ENCODE measurements around the gene SASH3. TPM values are rescaled to one million over a fixed set of nuclear protein-coding genes. Genes with fewer than 3 reads are reported as not detected.
"Not testable (repeated sequence)": the region's sequence is repeated elsewhere in the genome, so short reads cannot be mapped to it uniquely, and the experiment has no call there.

SASH3 gene
- total RNA-seq: not detected in 2 replicates

- DNase-seq (ENCODE audit: low read depth): no peak
Measured at GRCh38 chrX:129779747-129780146, at the start of gene SASH3. TSS of gene SASH3 (plus strand) at chrX:129779949. CDS start at chrX:129780098, 149 bp downstream.

GRCh38 chrX:129731228-129731627 is 48.5 kb upstream of the SASH3 start:
- no peak for DNase-seq (ENCODE audit: low read depth)

DNA sequence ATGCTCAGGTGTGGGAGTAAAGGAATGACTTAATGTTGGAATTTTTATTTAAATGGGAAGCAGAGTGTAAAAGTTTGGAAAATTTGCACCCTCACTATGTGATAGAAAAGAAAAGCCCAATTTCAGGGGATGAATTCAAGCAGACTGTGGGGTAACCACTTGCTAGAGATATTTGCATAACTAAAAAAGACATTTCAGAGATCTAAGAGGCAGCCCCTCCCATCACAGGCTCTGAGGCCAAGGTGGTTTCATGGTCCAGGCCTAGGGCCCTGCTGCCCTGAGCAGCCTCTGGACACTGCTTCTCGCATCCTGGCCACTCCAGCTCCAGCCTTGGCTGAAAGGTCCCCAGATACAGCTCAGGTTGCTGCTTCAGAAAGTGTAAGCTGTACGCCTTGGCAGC is 46.9 kb upstream of the SASH3 start:
- DNase-seq (ENCODE audit: low read depth): no peak

DNA sequence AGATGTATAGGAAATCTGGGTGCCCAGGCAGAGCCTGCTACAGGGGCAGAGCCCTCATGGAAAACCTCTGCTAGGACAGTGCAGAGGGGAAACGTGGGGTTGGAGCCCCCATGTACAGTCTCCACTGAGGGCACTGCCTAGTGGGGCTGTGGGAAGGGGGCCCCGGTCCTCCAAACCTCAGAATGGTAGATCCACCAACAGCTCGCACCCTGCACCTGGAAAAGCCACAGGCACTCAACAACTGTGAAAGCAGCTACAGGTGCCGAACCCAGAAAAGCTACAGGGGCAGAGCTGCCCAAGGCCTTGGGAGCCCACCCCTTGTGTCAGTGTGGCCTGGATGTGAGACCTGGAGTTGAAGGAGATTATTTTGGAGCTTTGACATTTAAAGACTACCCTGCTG is 46.4 kb upstream of the SASH3 start:
- DNase-seq (ENCODE audit: low read depth): no peak

- no peak for DNase-seq (ENCODE audit: low read depth)
Measured at GRCh38 chrX:129736491-129736890, 43.3 kb upstream of the SASH3 start.

- DNase-seq (ENCODE audit: low read depth): peak; percentile 81
Measured at GRCh38 chrX:129737916-129738315, 41.8 kb upstream of the SASH3 start.

GRCh38 chrX:129738466-129739308 is 41.1 kb upstream of the SASH3 start, which contains the start of gene XPNPEP2:
TSS of gene XPNPEP2 (plus strand) at chrX:129738979. CDS start at chrX:129739214, 235 bp downstream.
- DNase-seq (ENCODE audit: low read depth): no peak

- no peak for DNase-seq (ENCODE audit: low read depth)
Measured at GRCh38 chrX:129739578-129739977, 40.2 kb upstream of the SASH3 start.

DNA sequence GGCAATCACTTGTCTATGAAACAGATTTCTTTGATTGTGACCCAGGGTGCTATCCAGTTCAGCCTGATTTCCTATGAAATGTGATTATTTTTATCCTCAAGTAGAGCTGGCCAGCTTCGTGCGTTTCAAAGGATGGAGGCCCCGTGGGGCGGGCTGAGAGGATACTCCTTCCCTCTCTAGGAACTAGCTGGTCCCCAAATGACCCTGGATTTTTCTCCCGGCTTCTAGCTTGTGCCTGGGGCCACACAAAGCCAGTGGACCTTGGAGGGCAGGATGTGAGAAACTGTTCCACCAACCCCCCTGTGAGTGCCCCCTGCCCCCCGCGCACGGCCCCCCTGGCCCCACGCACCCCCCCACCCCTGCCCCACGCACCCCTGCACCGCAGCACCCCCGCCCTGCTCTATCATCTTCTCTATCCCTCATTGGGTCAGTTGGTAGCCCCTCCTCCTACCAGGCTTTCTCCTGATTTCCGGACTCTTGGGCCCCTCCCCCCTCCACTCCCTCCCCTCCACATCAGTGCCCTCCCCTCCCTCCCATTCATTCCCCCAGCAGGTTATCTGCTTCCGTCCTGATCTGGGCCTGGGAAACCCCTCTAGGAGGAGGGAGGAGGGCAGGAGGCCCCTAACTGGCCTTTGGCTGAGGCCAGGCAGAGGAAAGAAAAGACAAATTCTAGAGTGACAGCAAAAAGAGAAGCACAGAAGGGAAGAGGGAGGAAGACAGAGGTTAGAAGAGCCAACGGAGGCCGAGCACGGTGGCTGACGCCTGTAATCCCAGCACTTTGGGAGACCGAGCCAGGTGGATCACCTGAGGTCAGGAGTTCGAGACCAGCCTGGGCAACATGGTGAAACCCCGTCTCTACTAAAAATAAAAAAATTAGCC is 37.6 kb upstream of the SASH3 start:
- DNase-seq (ENCODE audit: low read depth): no peak

- not testable (repeated sequence) for DNase-seq (ENCODE audit: low read depth)
Measured at GRCh38 chrX:129742759-129743152, 37.0 kb upstream of the SASH3 start.

GRCh38 chrX:129743821-129744220 is 35.9 kb upstream of the SASH3 start:
- no peak for DNase-seq (ENCODE audit: low read depth)

- no peak for DNase-seq (ENCODE audit: low read depth)
Measured at GRCh38 chrX:129744861-129745321, 34.9 kb upstream of the SASH3 start.

GRCh38 chrX:129746557-129747470 is 32.9 kb upstream of the SASH3 start:
- no peak for DNase-seq (ENCODE audit: low read depth)

DNA sequence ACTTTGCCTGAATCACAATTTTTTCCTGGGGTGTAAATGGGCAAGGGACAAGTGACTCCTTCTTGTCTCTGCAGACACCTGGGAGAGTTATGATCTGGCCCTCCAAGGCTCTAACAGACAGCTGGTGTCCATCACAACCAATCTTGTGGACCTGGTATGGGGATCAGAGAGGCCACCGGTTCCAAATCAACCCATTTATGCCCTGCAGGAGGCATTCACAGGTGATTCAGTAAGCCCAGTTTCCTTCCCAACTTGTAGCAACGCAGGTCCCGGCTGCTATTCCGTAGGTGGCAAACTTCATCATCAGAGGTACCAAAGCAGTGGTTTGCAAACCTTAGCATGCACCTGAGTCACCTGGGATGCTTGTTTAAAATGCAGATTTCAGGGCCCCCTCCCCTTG is 32.2 kb upstream of the SASH3 start:
- no peak for DNase-seq (ENCODE audit: low read depth)

- peak; percentile 28 for DNase-seq (ENCODE audit: low read depth)
Measured at GRCh38 chrX:129748305-129748704, 31.4 kb upstream of the SASH3 start.

- DNase-seq (ENCODE audit: low read depth): no peak
Measured at GRCh38 chrX:129749069-129749468, 30.7 kb upstream of the SASH3 start.

DNA sequence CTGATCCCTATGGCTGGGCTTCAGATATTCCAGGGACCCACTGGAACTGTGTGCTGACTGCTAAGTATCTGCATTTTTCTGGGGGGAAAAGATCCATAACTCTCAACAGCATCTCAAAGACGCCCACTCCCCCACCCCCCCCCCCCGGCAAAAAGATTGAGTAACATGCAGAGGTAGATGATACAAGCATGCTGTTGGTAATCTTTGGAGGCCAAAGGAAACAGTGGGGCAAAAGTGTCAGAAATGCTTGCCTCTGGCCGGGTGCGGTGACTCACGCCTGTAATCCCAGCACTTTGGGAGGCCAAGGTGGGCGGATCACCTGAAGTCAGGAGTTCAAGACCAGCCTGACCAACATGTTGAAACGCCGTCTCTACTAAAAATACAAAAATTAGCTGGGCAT is 28.8 kb upstream of the SASH3 start:
- no peak for DNase-seq (ENCODE audit: low read depth)

- no peak for DNase-seq (ENCODE audit: low read depth)
Measured at GRCh38 chrX:129754056-129755024, 25.4 kb upstream of the SASH3 start.

- DNase-seq (ENCODE audit: low read depth): no peak
Measured at GRCh38 chrX:129755779-129756650, 23.7 kb upstream of the SASH3 start.

All from renal cortical epithelial cell (primary cell).